Measurements from ENCODE around the gene SF3A2.

DNA sequence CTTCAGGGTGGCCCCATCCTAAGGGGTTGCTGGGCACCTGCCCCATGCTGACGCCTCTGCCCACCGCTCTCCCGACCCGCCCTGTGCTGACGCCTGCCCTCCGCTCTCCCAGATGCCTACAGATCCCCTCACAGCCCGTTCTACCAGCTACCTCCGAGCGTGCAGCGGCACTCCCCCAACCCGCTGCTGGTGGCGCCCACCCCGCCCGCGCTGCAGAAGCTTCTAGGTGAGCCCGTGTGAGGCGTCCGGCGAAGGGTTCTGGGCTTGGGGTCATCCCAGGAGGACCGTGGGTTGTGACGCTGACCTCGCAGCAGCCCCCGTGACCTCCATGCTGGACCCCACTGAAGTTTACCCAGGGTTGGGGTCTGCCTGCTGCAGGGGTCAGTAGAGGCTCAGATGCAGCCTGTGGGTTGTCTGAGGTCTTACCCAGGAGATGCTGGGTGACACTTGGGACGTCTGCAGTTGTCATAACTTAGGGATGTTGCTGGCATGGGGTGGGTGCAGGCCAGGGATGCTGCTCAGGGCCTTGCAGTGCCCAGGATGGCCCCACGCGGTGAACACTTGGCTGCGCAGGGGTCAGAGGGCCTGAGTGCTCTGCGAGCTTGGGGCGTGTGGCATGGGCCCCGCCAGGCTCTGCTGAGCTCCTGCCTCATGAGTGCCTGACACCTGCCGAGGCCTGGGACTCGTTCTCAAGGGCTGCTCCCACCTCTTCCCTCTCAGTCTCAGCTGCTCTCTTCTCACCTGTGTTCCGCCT is 25.5 kb upstream of the SF3A2 start:
- TF ChIP-seq OSR1 (CRISPR knock-in tag; IDR thresholded peaks at IDR 0.05), result no peak
- no peak for TF ChIP-seq GLIS3 (CRISPR knock-in tag; IDR thresholded peaks at IDR 0.05)
- TF ChIP-seq ZNF70 (CRISPR knock-in tag; IDR thresholded peaks at IDR 0.05), result no peak
- no peak for TF ChIP-seq PPARA (CRISPR knock-in tag; IDR thresholded peaks at IDR 0.05; ENCODE audit: borderline replicate concordance)
- no peak for TF ChIP-seq ISL1 (CRISPR knock-in tag; IDR thresholded peaks at IDR 0.05)
- no peak for TF ChIP-seq ZNF565 (CRISPR knock-in tag; conservative IDR thresholded peaks at IDR 0.05; ENCODE audit: low read depth)
- no peak for TF ChIP-seq ARNTL (CRISPR knock-in tag; IDR thresholded peaks at IDR 0.05; ENCODE audit: borderline replicate concordance, low read depth)
- TF ChIP-seq SNAI2 (CRISPR knock-in tag; IDR thresholded peaks at IDR 0.05), result no peak
- no peak for TF ChIP-seq ESRRG (CRISPR knock-in tag; IDR thresholded peaks at IDR 0.05)
- TF ChIP-seq CSDC2 (CRISPR knock-in tag; IDR thresholded peaks at IDR 0.05), result no peak
- TF ChIP-seq, protein P1, sequence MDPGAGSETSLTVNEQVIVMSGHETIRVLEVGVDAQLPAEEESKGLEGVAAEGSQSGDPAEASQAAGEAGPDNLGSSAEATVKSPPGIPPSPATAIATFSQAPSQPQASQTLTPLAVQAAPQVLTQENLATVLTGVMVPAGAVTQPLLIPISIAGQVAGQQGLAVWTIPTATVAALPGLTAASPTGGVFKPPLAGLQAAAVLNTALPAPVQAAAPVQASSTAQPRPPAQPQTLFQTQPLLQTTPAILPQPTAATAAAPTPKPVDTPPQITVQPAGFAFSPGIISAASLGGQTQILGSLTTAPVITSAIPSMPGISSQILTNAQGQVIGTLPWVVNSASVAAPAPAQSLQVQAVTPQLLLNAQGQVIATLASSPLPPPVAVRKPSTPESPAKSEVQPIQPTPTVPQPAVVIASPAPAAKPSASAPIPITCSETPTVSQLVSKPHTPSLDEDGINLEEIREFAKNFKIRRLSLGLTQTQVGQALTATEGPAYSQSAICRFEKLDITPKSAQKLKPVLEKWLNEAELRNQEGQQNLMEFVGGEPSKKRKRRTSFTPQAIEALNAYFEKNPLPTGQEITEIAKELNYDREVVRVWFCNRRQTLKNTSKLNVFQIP (CRISPR knock-in tag; IDR thresholded peaks at IDR 0.05; ENCODE audit: borderline replicate concordance, low read depth), result no peak
- TF ChIP-seq BACH2 (CRISPR knock-in tag; IDR thresholded peaks at IDR 0.05; ENCODE audit: borderline replicate concordance), result no peak
- TF ChIP-seq, protein P2, sequence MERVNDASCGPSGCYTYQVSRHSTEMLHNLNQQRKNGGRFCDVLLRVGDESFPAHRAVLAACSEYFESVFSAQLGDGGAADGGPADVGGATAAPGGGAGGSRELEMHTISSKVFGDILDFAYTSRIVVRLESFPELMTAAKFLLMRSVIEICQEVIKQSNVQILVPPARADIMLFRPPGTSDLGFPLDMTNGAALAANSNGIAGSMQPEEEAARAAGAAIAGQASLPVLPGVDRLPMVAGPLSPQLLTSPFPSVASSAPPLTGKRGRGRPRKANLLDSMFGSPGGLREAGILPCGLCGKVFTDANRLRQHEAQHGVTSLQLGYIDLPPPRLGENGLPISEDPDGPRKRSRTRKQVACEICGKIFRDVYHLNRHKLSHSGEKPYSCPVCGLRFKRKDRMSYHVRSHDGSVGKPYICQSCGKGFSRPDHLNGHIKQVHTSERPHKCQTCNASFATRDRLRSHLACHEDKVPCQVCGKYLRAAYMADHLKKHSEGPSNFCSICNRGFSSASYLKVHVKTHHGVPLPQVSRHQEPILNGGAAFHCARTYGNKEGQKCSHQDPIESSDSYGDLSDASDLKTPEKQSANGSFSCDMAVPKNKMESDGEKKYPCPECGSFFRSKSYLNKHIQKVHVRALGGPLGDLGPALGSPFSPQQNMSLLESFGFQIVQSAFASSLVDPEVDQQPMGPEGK (CRISPR knock-in tag; IDR thresholded peaks at IDR 0.05; ENCODE audit: borderline replicate concordance), result no peak
